SK-N-SH treated with all-trans-retinoic acid at 6 μM for 48 hours (cell line): ENCODE results near the gene TRMT1.

Experiments used
- ATAC-seq: fragments of 200-7000 bp; cut with Tn5 transposase; 3 replicates; pipeline ENCODE4 v1.9.1; 2020; ENCODE audit warnings: mild to moderate bottlenecking, moderate library complexity
- ARNTL ChIP-seq: fragments of 450-650 bp; formaldehyde crosslinking; IDR thresholded peaks from 2 replicates; pipeline ENCODE4 v1.5.0; 2020; ENCODE audit warnings: low read depth, mild to moderate bottlenecking, moderate library complexity, borderline replicate concordance
- BACH2 ChIP-seq: fragments of 250-450 bp; sonication (Bioruptor Pico); IDR thresholded peaks from 2 replicates; pipeline ENCODE4 v1.9.0; 2021; ENCODE audit warnings: mild to moderate bottlenecking, borderline replicate concordance
- CSDC2 ChIP-seq: fragments of 250-450 bp; sonication (Bioruptor Pico); IDR thresholded peaks from 2 replicates; pipeline ENCODE4 v1.5.0; 2020; ENCODE audit warnings: mild to moderate bottlenecking, moderate library complexity
- ESRRG ChIP-seq: fragments of 250-450 bp; sonication (Bioruptor Pico); IDR thresholded peaks from 2 replicates; pipeline ENCODE4 v1.6.1; 2021; ENCODE audit warnings: mild to moderate bottlenecking
- GLIS3 ChIP-seq: fragments of 250-450 bp; sonication (Bioruptor Pico); IDR thresholded peaks from 2 replicates; pipeline ENCODE4 v1.5.0; 2020; ENCODE audit warnings: mild to moderate bottlenecking, moderate library complexity
- ISL1 ChIP-seq: fragments of 250-450 bp; sonication (Bioruptor Pico); IDR thresholded peaks from 2 replicates; pipeline ENCODE4 v2.1.2; 2022; ENCODE audit warnings: mild to moderate bottlenecking, moderate library complexity
- OSR1 ChIP-seq: fragments of 250-450 bp; sonication (Bioruptor Pico); IDR thresholded peaks from 2 replicates; pipeline ENCODE4 v1.8.0; 2022; ENCODE audit warnings: moderate library complexity, mild to moderate bottlenecking, inconsistent platforms
- RARB ChIP-seq: fragments of 250-450 bp; sonication (Bioruptor Pico); IDR thresholded peaks from 2 replicates; pipeline ENCODE4 v1.8.0; 2021; ENCODE audit warnings: mild to moderate bottlenecking, moderate library complexity
- SNAI2 ChIP-seq: fragments of 250-450 bp; sonication (Bioruptor Pico); IDR thresholded peaks from 2 replicates; pipeline ENCODE4 v1.5.0; 2020; ENCODE audit warnings: mild to moderate bottlenecking, moderate library complexity
- TCF4 ChIP-seq: fragments of 250-450 bp; sonication (Bioruptor Pico); IDR thresholded peaks from 2 replicates; pipeline ENCODE4 v1.8.0; 2021; ENCODE audit warnings: mild to moderate bottlenecking, moderate library complexity, borderline replicate concordance
- TOX ChIP-seq: fragments of 250-450 bp; sonication (Bioruptor Pico); IDR thresholded peaks from 2 replicates; pipeline ENCODE4 v1.8.0; 2021; ENCODE audit warnings: mild to moderate bottlenecking, moderate library complexity, borderline replicate concordance
- ZC3H10 ChIP-seq: fragments of 250-450 bp; sonication (Bioruptor Pico); IDR thresholded peaks from 2 replicates; pipeline ENCODE4 v1.5.1; 2021; ENCODE audit warnings: mild to moderate bottlenecking, moderate library complexity
- ZFP3 ChIP-seq: fragments of 250-450 bp; sonication (Bioruptor Pico); IDR thresholded peaks from 2 replicates; pipeline ENCODE4 v1.5.0; 2020; ENCODE audit warnings: mild to moderate bottlenecking, moderate library complexity
- ZFP30 ChIP-seq: fragments of 450-650 bp; formaldehyde crosslinking; IDR thresholded peaks from 2 replicates; pipeline ENCODE4 v1.5.0; 2022; ENCODE audit warnings: mild to moderate bottlenecking, moderate library complexity
- ZNF565 ChIP-seq: fragments of 450-650 bp; formaldehyde crosslinking; conservative IDR thresholded peaks from 2 replicates; pipeline ENCODE4 v1.5.0; 2020; ENCODE audit warnings: low read depth, mild to moderate bottlenecking, moderate library complexity
- ZNF70 ChIP-seq: fragments of 450-650 bp; formaldehyde crosslinking; IDR thresholded peaks from 2 replicates; pipeline ENCODE4 v1.5.0; 2020; ENCODE audit warnings: mild to moderate bottlenecking, moderate library complexity
- ZNF8 ChIP-seq: fragments of 450-650 bp; formaldehyde crosslinking; IDR thresholded peaks from 2 replicates; pipeline ENCODE4 v1.5.0; 2020; ENCODE audit warnings: mild to moderate bottlenecking, moderate library complexity
- TF ChIP-seq, protein P1 (sequence below): fragments of 250-450 bp; sonication (Bioruptor Pico); IDR thresholded peaks from 2 replicates; pipeline ENCODE4 v1.5.1; 2020; ENCODE audit warnings: low read depth, mild to moderate bottlenecking, moderate library complexity
- TF ChIP-seq, protein P2 (sequence below): fragments of 250-450 bp; sonication (Bioruptor Pico); IDR thresholded peaks from 2 replicates; pipeline ENCODE4 v1.5.1; 2021; ENCODE audit warnings: mild to moderate bottlenecking, moderate library complexity
- TF ChIP-seq, protein P3 (sequence below): fragments of 250-450 bp; sonication (Bioruptor Pico); IDR thresholded peaks from 2 replicates; pipeline ENCODE4 v1.8.0; 2020; ENCODE audit warnings: mild to moderate bottlenecking, moderate library complexity, borderline replicate concordance
- TF ChIP-seq, protein P4 (sequence below): fragments of 250-450 bp; sonication (Bioruptor Pico); IDR thresholded peaks from 2 replicates; pipeline ENCODE4 v1.5.0; 2020; ENCODE audit warnings: mild to moderate bottlenecking, moderate library complexity

TRMT1 gene

DNA sequence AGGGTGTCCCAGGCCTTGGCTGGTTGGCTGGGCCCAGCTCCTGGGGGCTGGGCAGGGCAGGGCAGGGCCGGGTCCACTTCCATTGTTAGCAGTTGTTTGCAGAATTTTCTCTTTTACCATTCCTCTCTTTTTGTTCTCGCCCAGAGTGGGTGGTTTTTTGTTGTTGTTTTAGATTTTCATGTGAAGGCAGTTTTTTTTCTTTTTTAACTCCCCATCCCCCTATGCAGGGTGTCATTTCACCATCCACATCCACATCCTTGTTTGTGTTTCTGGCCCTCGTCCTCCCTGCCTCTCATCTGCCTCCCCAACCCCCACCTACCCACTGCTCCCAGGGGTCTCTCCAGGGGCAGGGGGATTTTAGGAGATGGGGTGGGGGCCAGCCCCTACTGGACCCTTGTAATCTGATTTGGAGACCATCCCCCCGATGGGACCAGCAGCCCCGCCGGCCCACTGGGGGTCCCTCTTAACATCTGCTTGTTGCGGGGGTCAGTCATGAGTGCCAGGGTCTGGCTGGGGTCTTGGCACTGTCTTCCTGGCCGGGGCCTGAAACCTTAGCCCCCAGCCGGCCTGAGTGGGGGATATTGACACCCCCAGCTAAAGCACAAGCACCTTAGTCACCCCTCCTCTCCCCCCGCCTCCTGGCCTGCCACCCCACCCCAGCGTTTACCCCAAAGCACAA is 23.2 kb upstream of the TRMT1 start:
- no peak for ATAC-seq
- TF ChIP-seq, protein P1, sequence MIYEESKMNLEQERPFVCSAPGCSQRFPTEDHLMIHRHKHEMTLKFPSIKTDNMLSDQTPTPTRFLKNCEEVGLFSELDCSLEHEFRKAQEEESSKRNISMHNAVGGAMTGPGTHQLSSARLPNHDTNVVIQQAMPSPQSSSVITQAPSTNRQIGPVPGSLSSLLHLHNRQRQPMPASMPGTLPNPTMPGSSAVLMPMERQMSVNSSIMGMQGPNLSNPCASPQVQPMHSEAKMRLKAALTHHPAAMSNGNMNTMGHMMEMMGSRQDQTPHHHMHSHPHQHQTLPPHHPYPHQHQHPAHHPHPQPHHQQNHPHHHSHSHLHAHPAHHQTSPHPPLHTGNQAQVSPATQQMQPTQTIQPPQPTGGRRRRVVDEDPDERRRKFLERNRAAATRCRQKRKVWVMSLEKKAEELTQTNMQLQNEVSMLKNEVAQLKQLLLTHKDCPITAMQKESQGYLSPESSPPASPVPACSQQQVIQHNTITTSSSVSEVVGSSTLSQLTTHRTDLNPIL (CRISPR knock-in tag), result no peak
- no peak for TF ChIP-seq TOX
- no peak for TF ChIP-seq ZFP30
- TF ChIP-seq, protein P2, sequence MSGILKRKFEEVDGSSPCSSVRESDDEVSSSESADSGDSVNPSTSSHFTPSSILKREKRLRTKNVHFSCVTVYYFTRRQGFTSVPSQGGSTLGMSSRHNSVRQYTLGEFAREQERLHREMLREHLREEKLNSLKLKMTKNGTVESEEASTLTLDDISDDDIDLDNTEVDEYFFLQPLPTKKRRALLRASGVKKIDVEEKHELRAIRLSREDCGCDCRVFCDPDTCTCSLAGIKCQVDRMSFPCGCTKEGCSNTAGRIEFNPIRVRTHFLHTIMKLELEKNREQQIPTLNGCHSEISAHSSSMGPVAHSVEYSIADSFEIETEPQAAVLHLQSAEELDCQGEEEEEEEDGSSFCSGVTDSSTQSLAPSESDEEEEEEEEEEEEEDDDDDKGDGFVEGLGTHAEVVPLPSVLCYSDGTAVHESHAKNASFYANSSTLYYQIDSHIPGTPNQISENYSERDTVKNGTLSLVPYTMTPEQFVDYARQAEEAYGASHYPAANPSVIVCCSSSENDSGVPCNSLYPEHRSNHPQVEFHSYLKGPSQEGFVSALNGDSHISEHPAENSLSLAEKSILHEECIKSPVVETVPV (CRISPR knock-in tag), result no peak
- no peak for TF ChIP-seq OSR1 (CRISPR knock-in tag)
- no peak for TF ChIP-seq ZNF70 (CRISPR knock-in tag)
- no peak for TF ChIP-seq ISL1 (CRISPR knock-in tag)
- TF ChIP-seq BACH2 (CRISPR knock-in tag), result no peak
- no peak for TF ChIP-seq ESRRG (CRISPR knock-in tag)
- TF ChIP-seq GLIS3 (CRISPR knock-in tag), result no peak
- no peak for TF ChIP-seq ZC3H10 (CRISPR knock-in tag)

DNA sequence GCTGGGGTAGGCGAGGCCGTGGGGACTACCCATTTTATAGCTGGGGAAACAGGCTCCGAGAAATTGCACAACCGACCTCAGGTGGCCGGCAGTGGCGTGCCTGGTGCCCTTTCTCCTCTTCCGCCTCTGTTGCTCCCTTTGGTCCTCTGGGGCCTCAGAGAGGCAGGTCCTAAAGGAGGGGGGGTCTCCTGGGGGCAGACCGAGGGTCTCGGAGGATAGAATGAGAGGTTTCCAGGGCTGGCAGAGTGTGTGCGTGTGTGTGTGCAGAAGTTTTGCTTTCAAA is 22.3 kb upstream of the TRMT1 start:
- ATAC-seq, result no peak
- TF ChIP-seq ZNF70 (CRISPR knock-in tag) (no peak), CSDC2 (CRISPR knock-in tag) (no peak), RARB (CRISPR knock-in tag) (no peak), OSR1 (CRISPR knock-in tag) (no peak), ARNTL (CRISPR knock-in tag) (no peak), ZNF8 (no peak), TOX (no peak), GLIS3 (CRISPR knock-in tag) (no peak), TCF4 (CRISPR knock-in tag) (no peak), SNAI2 (CRISPR knock-in tag) (no peak), ZFP3 (CRISPR knock-in tag) (no peak), ISL1 (CRISPR knock-in tag) (no peak), BACH2 (CRISPR knock-in tag) (no peak), ZNF565 (CRISPR knock-in tag) (no peak), ZFP30 (no peak)
- TF ChIP-seq, protein P1 (CRISPR knock-in tag), result no peak
- TF ChIP-seq, protein P3, sequence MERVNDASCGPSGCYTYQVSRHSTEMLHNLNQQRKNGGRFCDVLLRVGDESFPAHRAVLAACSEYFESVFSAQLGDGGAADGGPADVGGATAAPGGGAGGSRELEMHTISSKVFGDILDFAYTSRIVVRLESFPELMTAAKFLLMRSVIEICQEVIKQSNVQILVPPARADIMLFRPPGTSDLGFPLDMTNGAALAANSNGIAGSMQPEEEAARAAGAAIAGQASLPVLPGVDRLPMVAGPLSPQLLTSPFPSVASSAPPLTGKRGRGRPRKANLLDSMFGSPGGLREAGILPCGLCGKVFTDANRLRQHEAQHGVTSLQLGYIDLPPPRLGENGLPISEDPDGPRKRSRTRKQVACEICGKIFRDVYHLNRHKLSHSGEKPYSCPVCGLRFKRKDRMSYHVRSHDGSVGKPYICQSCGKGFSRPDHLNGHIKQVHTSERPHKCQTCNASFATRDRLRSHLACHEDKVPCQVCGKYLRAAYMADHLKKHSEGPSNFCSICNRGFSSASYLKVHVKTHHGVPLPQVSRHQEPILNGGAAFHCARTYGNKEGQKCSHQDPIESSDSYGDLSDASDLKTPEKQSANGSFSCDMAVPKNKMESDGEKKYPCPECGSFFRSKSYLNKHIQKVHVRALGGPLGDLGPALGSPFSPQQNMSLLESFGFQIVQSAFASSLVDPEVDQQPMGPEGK, result no peak
- TF ChIP-seq, protein P2 (CRISPR knock-in tag), result no peak
- TF ChIP-seq, protein P4, sequence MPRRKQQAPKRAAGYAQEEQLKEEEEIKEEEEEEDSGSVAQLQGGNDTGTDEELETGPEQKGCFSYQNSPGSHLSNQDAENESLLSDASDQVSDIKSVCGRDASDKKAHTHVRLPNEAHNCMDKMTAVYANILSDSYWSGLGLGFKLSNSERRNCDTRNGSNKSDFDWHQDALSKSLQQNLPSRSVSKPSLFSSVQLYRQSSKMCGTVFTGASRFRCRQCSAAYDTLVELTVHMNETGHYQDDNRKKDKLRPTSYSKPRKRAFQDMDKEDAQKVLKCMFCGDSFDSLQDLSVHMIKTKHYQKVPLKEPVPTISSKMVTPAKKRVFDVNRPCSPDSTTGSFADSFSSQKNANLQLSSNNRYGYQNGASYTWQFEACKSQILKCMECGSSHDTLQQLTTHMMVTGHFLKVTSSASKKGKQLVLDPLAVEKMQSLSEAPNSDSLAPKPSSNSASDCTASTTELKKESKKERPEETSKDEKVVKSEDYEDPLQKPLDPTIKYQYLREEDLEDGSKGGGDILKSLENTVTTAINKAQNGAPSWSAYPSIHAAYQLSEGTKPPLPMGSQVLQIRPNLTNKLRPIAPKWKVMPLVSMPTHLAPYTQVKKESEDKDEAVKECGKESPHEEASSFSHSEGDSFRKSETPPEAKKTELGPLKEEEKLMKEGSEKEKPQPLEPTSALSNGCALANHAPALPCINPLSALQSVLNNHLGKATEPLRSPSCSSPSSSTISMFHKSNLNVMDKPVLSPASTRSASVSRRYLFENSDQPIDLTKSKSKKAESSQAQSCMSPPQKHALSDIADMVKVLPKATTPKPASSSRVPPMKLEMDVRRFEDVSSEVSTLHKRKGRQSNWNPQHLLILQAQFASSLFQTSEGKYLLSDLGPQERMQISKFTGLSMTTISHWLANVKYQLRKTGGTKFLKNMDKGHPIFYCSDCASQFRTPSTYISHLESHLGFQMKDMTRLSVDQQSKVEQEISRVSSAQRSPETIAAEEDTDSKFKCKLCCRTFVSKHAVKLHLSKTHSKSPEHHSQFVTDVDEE (CRISPR knock-in tag), result no peak
- TF ChIP-seq, all 23 proteins: peak for 0
